Measurements from ENCODE around the gene NPC1L1. TPM values are rescaled to one million over a fixed set of nuclear protein-coding genes. Genes with fewer than 3 reads are reported as not detected.

Gene NPC1L1
- polyA plus RNA-seq, 1 donor (not counting 4 experiments of a cell fraction or from before 2014, with no cell fraction given) = 0.01 TPM

- no peak overlapping the region for H2AFZ ChIP-seq (ENCODE audit: control insufficient read depth, low read length)
- H3K4me2 ChIP-seq (ENCODE audit: control insufficient read depth, extremely low read depth, insufficient read depth, low read depth, low read length) = no peak overlapping the region
- no peak overlapping the region for H3K9ac ChIP-seq (ENCODE audit: control insufficient read depth, extremely low read depth, insufficient read depth, low read length)
- H3K27me3 ChIP-seq (ENCODE audit: control insufficient read depth, extremely low read depth, insufficient read depth, low read length) = no peaks in the 10 kb centered on the region
- H3K4me3 ChIP-seq (ENCODE audit: control insufficient read depth in 2 of 3, extremely low read depth in 1 of 3, insufficient read depth in 2 of 3, low read depth in 1 of 3, low read length in 3 of 3) = no peak overlapping the region
- H4K20me1 ChIP-seq (ENCODE audit: control insufficient read depth, extremely low read depth, insufficient read depth, low read length) = peaks cover 6% of the 10 kb centered on the region
- TF ChIP-seq EZH2 (IDR thresholded peaks at IDR 0.05; ENCODE audit: low read length) (no peak), CTCF (optimal IDR thresholded peaks at IDR 0.05 in 1 of 3, IDR thresholded peaks at IDR 0.05 in 1 of 3, conservative IDR thresholded peaks at IDR 0.05 in 1 of 3; ENCODE audit: extremely low read depth in 1 of 3, insufficient read depth in 2 of 3, low read length in 3 of 3) (peak; percentile 95 to 100 (median 98))
- H3K9me3 ChIP-seq (ENCODE audit: control insufficient read depth, low read depth, low read length) = no peaks in the 10 kb centered on the region
- peaks cover 24% of the 10 kb centered on the region for H3K4me1 ChIP-seq (ENCODE audit: control insufficient read depth, extremely low read depth, insufficient read depth, low read length)
- peaks cover 9 to 15% of the 10 kb centered on the region in 2 experiments for H3K36me3 ChIP-seq (ENCODE audit: control insufficient read depth in 2 of 2, extremely low read depth in 1 of 2, insufficient read depth in 2 of 2, low read length in 2 of 2)
- no peak overlapping the region for H3K27ac ChIP-seq (ENCODE audit: control insufficient read depth, insufficient read depth, low read length)
- DNase-seq (ENCODE audit: low read depth, low spot score) (peak; percentile 40), FAIRE-seq (peak; percentile 96)
- H3K79me2 ChIP-seq (ENCODE audit: control insufficient read depth, insufficient read depth, low read length) = peaks cover 44% of the 10 kb centered on the region
- dilution Hi-C loops (cut with MboI; ENCODE audit: extremely low pct_ligation_motif_present, low sequenced_read_pairs) = no loop called here
- H3K9me1 ChIP-seq (ENCODE audit: control insufficient read depth, extremely low read depth, insufficient read depth, low read length) = no peaks in the 10 kb centered on the region
These were observed 63.9 kb downstream of the NPC1L1 start for GRCh38 chr7:44477063-44477830.

GRCh38 chr7:44476313-44476712 lies 64.8 kb downstream of the NPC1L1 start:
- dilution Hi-C loops (cut with MboI; ENCODE audit: extremely low pct_ligation_motif_present, low sequenced_read_pairs) = no loop called here
- H3K4me3 ChIP-seq (ENCODE audit: control insufficient read depth in 2 of 3, extremely low read depth in 1 of 3, insufficient read depth in 2 of 3, low read depth in 1 of 3, low read length in 3 of 3) = no peak overlapping the region
- TF ChIP-seq EZH2 (IDR thresholded peaks at IDR 0.05; ENCODE audit: low read length) = no peak
- no peak for TF ChIP-seq CTCF (optimal IDR thresholded peaks at IDR 0.05 in 1 of 3, IDR thresholded peaks at IDR 0.05 in 1 of 3, conservative IDR thresholded peaks at IDR 0.05 in 1 of 3; ENCODE audit: extremely low read depth in 1 of 3, insufficient read depth in 2 of 3, low read length in 3 of 3)
- H3K9ac ChIP-seq (ENCODE audit: control insufficient read depth, extremely low read depth, insufficient read depth, low read length) = no peak overlapping the region
- H3K4me2 ChIP-seq (ENCODE audit: control insufficient read depth, extremely low read depth, insufficient read depth, low read depth, low read length) = no peak overlapping the region
- peaks cover 24% of the 10 kb centered on the region for H3K4me1 ChIP-seq (ENCODE audit: control insufficient read depth, extremely low read depth, insufficient read depth, low read length)
- peaks cover 15 to 16% of the 10 kb centered on the region in 2 experiments for H3K36me3 ChIP-seq (ENCODE audit: control insufficient read depth in 2 of 2, extremely low read depth in 1 of 2, insufficient read depth in 2 of 2, low read length in 2 of 2)
- no peaks in the 10 kb centered on the region for H3K27me3 ChIP-seq (ENCODE audit: control insufficient read depth, extremely low read depth, insufficient read depth, low read length)
- peaks cover 51% of the 10 kb centered on the region for H3K79me2 ChIP-seq (ENCODE audit: control insufficient read depth, insufficient read depth, low read length)
- no peaks in the 10 kb centered on the region for H3K9me1 ChIP-seq (ENCODE audit: control insufficient read depth, extremely low read depth, insufficient read depth, low read length)
- no peak overlapping the region for H2AFZ ChIP-seq (ENCODE audit: control insufficient read depth, low read length)
- H3K27ac ChIP-seq (ENCODE audit: control insufficient read depth, insufficient read depth, low read length) = no peak overlapping the region
- FAIRE-seq = no peak
- H3K9me3 ChIP-seq (ENCODE audit: control insufficient read depth, low read depth, low read length) = no peaks in the 10 kb centered on the region
- DNase-seq (ENCODE audit: low read depth, low spot score) = no peak
- H4K20me1 ChIP-seq (ENCODE audit: control insufficient read depth, extremely low read depth, insufficient read depth, low read length) = peaks cover 6% of the 10 kb centered on the region

Measured in keratinocyte (primary cell).